Measurements from ENCODE around the gene ZKSCAN5. TPM values are rescaled to one million over a fixed set of nuclear protein-coding genes. Genes with fewer than 3 reads are reported as not detected.

ZKSCAN5 gene
- total RNA-seq, 4 donors from 2014 or later: 3.2 to 7.1 (median 5.1) TPM

- intact Hi-C loops (cut with DNase I): no loop called here
- Histone ChIP-seq H3K4me1 (no peaks in the 10 kb centered on the region), H3K36me3 (peaks cover 4 to 100% (median 26%) of the 10 kb centered on the region in 3 donors), H3K9me3 (no peaks in the 10 kb centered on the region), H3K4me3 (no peak overlapping the region), H3K27me3 (no peaks in the 10 kb centered on the region), H3K27ac (no peak overlapping the region)
- no peak for DNase-seq
- WGBS, 2 donors: 80 to 83% methylated on average over 1 of the region's 1 CpG
- TF ChIP-seq POLR2A (IDR thresholded peaks at IDR 0.05) (no peak), CTCF (IDR thresholded peaks at IDR 0.05) (no peak)
Observed at GRCh38 chr7:99514050-99514449, 9.6 kb downstream of the ZKSCAN5 start.

- H3K4me1 ChIP-seq: no peaks in the 10 kb centered on the region
- peaks cover 5 to 98% (median 24%) of the 10 kb centered on the region in 3 donors for H3K36me3 ChIP-seq
- H3K9me3 ChIP-seq: no peaks in the 10 kb centered on the region
- no peak for TF ChIP-seq CTCF (IDR thresholded peaks at IDR 0.05)
- no peak for TF ChIP-seq POLR2A (IDR thresholded peaks at IDR 0.05)
- no peak for DNase-seq
- intact Hi-C loops (cut with DNase I): no loop called here
- no peaks in the 10 kb centered on the region for H3K27me3 ChIP-seq
- H3K4me3 ChIP-seq: no peak overlapping the region
- no peak overlapping the region for H3K27ac ChIP-seq
- 88 to 90% methylated on average over 3 of the region's 3 CpGs for WGBS, 2 donors
Observed at GRCh38 chr7:99521399-99521798, 16.9 kb downstream of the ZKSCAN5 start.

GRCh38 chr7:99525713-99526440 is 21.4 kb downstream of the ZKSCAN5 start:
- H3K27me3 ChIP-seq: no peaks in the 10 kb centered on the region
- no peak overlapping the region for H3K27ac ChIP-seq
- TF ChIP-seq POLR2A (IDR thresholded peaks at IDR 0.05) (no peak), CTCF (IDR thresholded peaks at IDR 0.05) (peak in 3 of 6 experiments; percentile 10 to 51 (median 13))
- DNase-seq: no peak
- no peaks in the 10 kb centered on the region for H3K4me1 ChIP-seq
- intact Hi-C loops (cut with DNase I): no loop called here
- H3K4me3 ChIP-seq: no peak overlapping the region
- 92 to 94% methylated on average over 20 to 21 of the region's 21 CpGs for WGBS, 2 donors
- H3K36me3 ChIP-seq: peaks cover 9 to 98% (median 32%) of the 10 kb centered on the region in 3 donors
- peaks cover 3 to 22% (median 22%) of the 10 kb centered on the region in 3 donors for H3K9me3 ChIP-seq

- 92% methylated on average over 12 of the region's 12 CpGs for WGBS, 2 donors
- DNase-seq: no peak
- Histone ChIP-seq H3K4me1 (no peaks in the 10 kb centered on the region), H3K27ac (no peak overlapping the region), H3K9me3 (peaks cover 7 to 72% (median 47%) of the 10 kb centered on the region in 3 donors), H3K4me3 (peak overlapping the region in 1 of 4 donors; percentile 36), H3K36me3 (peaks cover 18 to 75% (median 28%) of the 10 kb centered on the region in 3 donors), H3K27me3 (no peaks in the 10 kb centered on the region)
- intact Hi-C loops (cut with DNase I): no loop called here
- no peak for TF ChIP-seq CTCF (IDR thresholded peaks at IDR 0.05)
- no peak for TF ChIP-seq POLR2A (IDR thresholded peaks at IDR 0.05)
Observed at GRCh38 chr7:99531354-99531765, 26.9 kb downstream of the ZKSCAN5 start.

- Histone ChIP-seq H3K27me3 (no peaks in the 10 kb centered on the region), H3K36me3 (peaks cover 7 to 31% (median 15%) of the 10 kb centered on the region in 3 donors), H3K4me3 (no peak overlapping the region), H3K27ac (no peak overlapping the region), H3K4me1 (no peaks in the 10 kb centered on the region), H3K9me3 (peaks cover 6 to 78% (median 37%) of the 10 kb centered on the region in 3 donors)
- DNase-seq: no peak
- intact Hi-C loops (cut with DNase I): no loop called here
- TF ChIP-seq POLR2A (IDR thresholded peaks at IDR 0.05) (no peak), CTCF (IDR thresholded peaks at IDR 0.05) (no peak)
- WGBS, 2 donors: 96 to 100% methylated on average over 2 of the region's 2 CpGs
Observed at GRCh38 chr7:99535667-99536066, 31.2 kb downstream of the ZKSCAN5 start.
